ENCODE data around the gene MFAP4. TPM values are rescaled to one million over a fixed set of nuclear protein-coding genes. Genes with fewer than 3 reads are reported as not detected.

MFAP4 gene
- total and polyA plus RNA-seq, 4 donors = 2.1 to 13.3 (median 5.7) TPM

GRCh38 chr17:19348806-19349205 lies 38.2 kb downstream of the MFAP4 start:
- Histone ChIP-seq H3K4me1 (ENCODE audit: control insufficient read depth in 4 of 4, insufficient read depth in 4 of 4, low read length in 3 of 4) (peaks cover 27 to 44% (median 37%) of the 10 kb centered on the region in 4 donors), H3K9ac (ENCODE audit: low read depth in 1 of 2, low read length in 2 of 2) (no peak overlapping the region), H3K9me3 (ENCODE audit: control insufficient read depth in 4 of 4, low read length in 3 of 4) (no peaks in the 10 kb centered on the region), H3K4me3 (ENCODE audit: low read depth in 1 of 3, low read length in 3 of 3) (no peak overlapping the region), H3K27ac (ENCODE audit: low read depth in 1 of 2, low read length in 2 of 2) (no peak overlapping the region), H3K36me3 (ENCODE audit: control insufficient read depth in 4 of 4, insufficient read depth in 3 of 4, low read depth in 1 of 4, low read length in 3 of 4) (no peaks in the 10 kb centered on the region), H3K27me3 (ENCODE audit: control insufficient read depth in 4 of 4, insufficient read depth in 4 of 4, low read length in 3 of 4) (no peaks in the 10 kb centered on the region)
- 95% methylated on average over 9 of the region's 9 CpGs for WGBS
- TF ChIP-seq HNF4G (IDR thresholded peaks at IDR 0.05) (no peak), ZBTB33 (IDR thresholded peaks at IDR 0.05) (no peak), RAD21 (IDR thresholded peaks at IDR 0.05) (no peak), FOXA2 (IDR thresholded peaks at IDR 0.05) (no peak), MAX (IDR thresholded peaks at IDR 0.05) (no peak), EGR1 (IDR thresholded peaks at IDR 0.05; ENCODE audit: low read depth in 2 of 2) (no peak), NR2F2 (IDR thresholded peaks at IDR 0.05) (no peak), YY1 (IDR thresholded peaks at IDR 0.05) (no peak)
- TF ChIP-seq, protein P1, sequence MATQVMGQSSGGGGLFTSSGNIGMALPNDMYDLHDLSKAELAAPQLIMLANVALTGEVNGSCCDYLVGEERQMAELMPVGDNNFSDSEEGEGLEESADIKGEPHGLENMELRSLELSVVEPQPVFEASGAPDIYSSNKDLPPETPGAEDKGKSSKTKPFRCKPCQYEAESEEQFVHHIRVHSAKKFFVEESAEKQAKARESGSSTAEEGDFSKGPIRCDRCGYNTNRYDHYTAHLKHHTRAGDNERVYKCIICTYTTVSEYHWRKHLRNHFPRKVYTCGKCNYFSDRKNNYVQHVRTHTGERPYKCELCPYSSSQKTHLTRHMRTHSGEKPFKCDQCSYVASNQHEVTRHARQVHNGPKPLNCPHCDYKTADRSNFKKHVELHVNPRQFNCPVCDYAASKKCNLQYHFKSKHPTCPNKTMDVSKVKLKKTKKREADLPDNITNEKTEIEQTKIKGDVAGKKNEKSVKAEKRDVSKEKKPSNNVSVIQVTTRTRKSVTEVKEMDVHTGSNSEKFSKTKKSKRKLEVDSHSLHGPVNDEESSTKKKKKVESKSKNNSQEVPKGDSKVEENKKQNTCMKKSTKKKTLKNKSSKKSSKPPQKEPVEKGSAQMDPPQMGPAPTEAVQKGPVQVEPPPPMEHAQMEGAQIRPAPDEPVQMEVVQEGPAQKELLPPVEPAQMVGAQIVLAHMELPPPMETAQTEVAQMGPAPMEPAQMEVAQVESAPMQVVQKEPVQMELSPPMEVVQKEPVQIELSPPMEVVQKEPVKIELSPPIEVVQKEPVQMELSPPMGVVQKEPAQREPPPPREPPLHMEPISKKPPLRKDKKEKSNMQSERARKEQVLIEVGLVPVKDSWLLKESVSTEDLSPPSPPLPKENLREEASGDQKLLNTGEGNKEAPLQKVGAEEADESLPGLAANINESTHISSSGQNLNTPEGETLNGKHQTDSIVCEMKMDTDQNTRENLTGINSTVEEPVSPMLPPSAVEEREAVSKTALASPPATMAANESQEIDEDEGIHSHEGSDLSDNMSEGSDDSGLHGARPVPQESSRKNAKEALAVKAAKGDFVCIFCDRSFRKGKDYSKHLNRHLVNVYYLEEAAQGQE (IDR thresholded peaks at IDR 0.05) = no peak
- no peak for DNase-seq (ENCODE audit: low spot score)

- Histone ChIP-seq H3K4me3 (ENCODE audit: low read depth in 1 of 3, low read length in 3 of 3) (no peak overlapping the region), H3K27ac (ENCODE audit: low read depth in 1 of 2, low read length in 2 of 2) (no peak overlapping the region)
- 78% methylated on average over 9 of the region's 9 CpGs for whole genome bisulfite sequencing
Observed at GRCh38 chr17:19348081-19348650, 38.8 kb downstream of the MFAP4 start.

GRCh38 chr17:19347323-19348080 lies 39.5 kb downstream of the MFAP4 start:
- no peak for DNase-seq (ENCODE audit: low spot score)
- 86% methylated on average over 13 of the region's 13 CpGs for WGBS
- H3K4me3 ChIP-seq (ENCODE audit: low read depth in 1 of 3, low read length in 3 of 3) = no peak overlapping the region
- peaks cover 30 to 57% (median 45%) of the 10 kb centered on the region in 4 donors for H3K4me1 ChIP-seq (ENCODE audit: control insufficient read depth in 4 of 4, insufficient read depth in 4 of 4, low read length in 3 of 4)
- H3K9me3 ChIP-seq (ENCODE audit: control insufficient read depth in 4 of 4, low read length in 3 of 4) = no peaks in the 10 kb centered on the region
- H3K27ac ChIP-seq (ENCODE audit: low read depth in 1 of 2, low read length in 2 of 2) = peak overlapping the region in 1 of 2 donors; percentile 68
- TF ChIP-seq HNF4A (conservative IDR thresholded peaks at IDR 0.05) = peak in 1 of 2 donors; percentile 6
- no peak for TF ChIP-seq JUND (IDR thresholded peaks at IDR 0.05)
- no peaks in the 10 kb centered on the region for H3K36me3 ChIP-seq (ENCODE audit: control insufficient read depth in 4 of 4, insufficient read depth in 3 of 4, low read depth in 1 of 4, low read length in 3 of 4)
- no peak overlapping the region for H3K9ac ChIP-seq (ENCODE audit: low read depth in 1 of 2, low read length in 2 of 2)
- H3K27me3 ChIP-seq (ENCODE audit: control insufficient read depth in 4 of 4, insufficient read depth in 4 of 4, low read length in 3 of 4) = no peaks in the 10 kb centered on the region

More at GRCh38 chr17:19348081-19348650, 38.8 kb downstream of the MFAP4 start:
- Histone ChIP-seq H3K4me1 (ENCODE audit: control insufficient read depth in 4 of 4, insufficient read depth in 4 of 4, low read length in 3 of 4) (peaks cover 30 to 51% (median 42%) of the 10 kb centered on the region in 4 donors), H3K36me3 (ENCODE audit: control insufficient read depth in 4 of 4, insufficient read depth in 3 of 4, low read depth in 1 of 4, low read length in 3 of 4) (no peaks in the 10 kb centered on the region), H3K27me3 (ENCODE audit: control insufficient read depth in 4 of 4, insufficient read depth in 4 of 4, low read length in 3 of 4) (no peaks in the 10 kb centered on the region), H3K9ac (ENCODE audit: low read depth in 1 of 2, low read length in 2 of 2) (no peak overlapping the region), H3K9me3 (ENCODE audit: control insufficient read depth in 4 of 4, low read length in 3 of 4) (no peaks in the 10 kb centered on the region)
- no peak for DNase-seq (ENCODE audit: low spot score)
- TF ChIP-seq EGR1 (IDR thresholded peaks at IDR 0.05; ENCODE audit: low read depth in 2 of 2) = no peak

All from liver (tissue), 9 donors.